Measurements from ENCODE around the gene SEBOX. TPM values are rescaled to one million over a fixed set of nuclear protein-coding genes. Genes with fewer than 3 reads are reported as not detected.
A peak's percentile ranks its signal among the peaks of the same experiment; 100 is the strongest.
"Not testable (repeated sequence)": the region's sequence is repeated elsewhere in the genome, so short reads cannot be mapped to it uniquely, and the experiment has no call there.

The SEBOX gene
- total RNA-seq, 2 donors from 2014 or later = not detected

GRCh38 chr17:28348979-28349378, 16.0 kb downstream of the SEBOX start:
- Mint-ChIP-seq H3K4me1 (ENCODE audit: low read depth) (no peaks in the 10 kb centered on the region), H3K27ac (no peak overlapping the region), H3K27me3 (ENCODE audit: low read depth) (no peaks in the 10 kb centered on the region), H3K36me3 (ENCODE audit: insufficient read depth in 2 of 2) (peaks cover 3 to 9% of the 10 kb centered on the region in 2 donors), H3K9me3 (no peaks in the 10 kb centered on the region), H3K4me3 (no peak overlapping the region)
- DNase-seq (no peak), ATAC-seq (replicated peaks in 1 of 2) (no peak)

- no peak overlapping the region for H3K4me3 Mint-ChIP-seq
- no peak overlapping the region for H3K27ac Mint-ChIP-seq
- peaks cover 4% of the 10 kb centered on the region for H3K4me1 Mint-ChIP-seq (ENCODE audit: low read depth)
- no peak for ATAC-seq (replicated peaks in 1 of 2)
- peaks cover 1 to 9% of the 10 kb centered on the region in 2 donors for H3K36me3 Mint-ChIP-seq (ENCODE audit: insufficient read depth in 2 of 2)
- H3K27me3 Mint-ChIP-seq (ENCODE audit: low read depth) = no peaks in the 10 kb centered on the region
- DNase-seq = no peak
- no peaks in the 10 kb centered on the region for H3K9me3 Mint-ChIP-seq
Measured at GRCh38 chr17:28347261-28347891, 17.6 kb downstream of the SEBOX start.

GRCh38 chr17:28346746-28347246, 18.2 kb downstream of the SEBOX start:
- Mint-ChIP-seq H3K9me3 (no peaks in the 10 kb centered on the region), H3K27me3 (ENCODE audit: low read depth) (no peaks in the 10 kb centered on the region), H3K27ac (no peak overlapping the region), H3K4me3 (no peak overlapping the region), H3K36me3 (ENCODE audit: insufficient read depth in 2 of 2) (peaks cover 1 to 9% of the 10 kb centered on the region in 2 donors), H3K4me1 (ENCODE audit: low read depth) (peaks cover 4% of the 10 kb centered on the region)
- no peak for DNase-seq
- ATAC-seq (replicated peaks in 1 of 2) = no peak

GRCh38 chr17:28346199-28346580, 18.8 kb downstream of the SEBOX start:
- H3K27me3 Mint-ChIP-seq (ENCODE audit: low read depth) = no peaks in the 10 kb centered on the region
- DNase-seq (no peak), ATAC-seq (replicated peaks in 1 of 2) (no peak)
- H3K36me3 Mint-ChIP-seq (ENCODE audit: insufficient read depth in 2 of 2) = peaks cover 1 to 9% of the 10 kb centered on the region in 2 donors
- peaks cover 4% of the 10 kb centered on the region for H3K4me1 Mint-ChIP-seq (ENCODE audit: low read depth)
- H3K4me3 Mint-ChIP-seq = no peak overlapping the region
- H3K9me3 Mint-ChIP-seq = no peaks in the 10 kb centered on the region
- H3K27ac Mint-ChIP-seq = peak overlapping the region; percentile 22

- DNase-seq = no peak
- no peak overlapping the region for H3K4me3 Mint-ChIP-seq
- no peak overlapping the region for H3K27ac Mint-ChIP-seq
- no peak for ATAC-seq (replicated peaks in 1 of 2)
- H3K4me1 Mint-ChIP-seq (ENCODE audit: low read depth) = peaks cover 4% of the 10 kb centered on the region
- no peaks in the 10 kb centered on the region for H3K9me3 Mint-ChIP-seq
- no peaks in the 10 kb centered on the region for H3K27me3 Mint-ChIP-seq (ENCODE audit: low read depth)
- H3K36me3 Mint-ChIP-seq (ENCODE audit: insufficient read depth in 2 of 2) = peaks cover 0 to 7% of the 10 kb centered on the region in 2 donors
Measured at GRCh38 chr17:28345419-28346198, 19.4 kb downstream of the SEBOX start.

- H3K4me1 Mint-ChIP-seq (ENCODE audit: low read depth) = peaks cover 4% of the 10 kb centered on the region
- no peak overlapping the region for H3K27ac Mint-ChIP-seq
- DNase-seq (no peak), ATAC-seq (replicated peaks in 1 of 2) (peak in 1 of 2 donors; percentile 12)
- H3K9me3 Mint-ChIP-seq = no peaks in the 10 kb centered on the region
- H3K36me3 Mint-ChIP-seq (ENCODE audit: insufficient read depth in 2 of 2) = peaks cover 0 to 5% of the 10 kb centered on the region in 2 donors
- no peak overlapping the region for H3K4me3 Mint-ChIP-seq
- no peaks in the 10 kb centered on the region for H3K27me3 Mint-ChIP-seq (ENCODE audit: low read depth)
Measured at GRCh38 chr17:28344435-28344901, 20.5 kb downstream of the SEBOX start.

GRCh38 chr17:28344011-28344410, 21.0 kb downstream of the SEBOX start:
- H3K4me3 Mint-ChIP-seq = no peak overlapping the region
- H3K27me3 Mint-ChIP-seq (ENCODE audit: low read depth) = no peaks in the 10 kb centered on the region
- H3K9me3 Mint-ChIP-seq = no peaks in the 10 kb centered on the region
- no peak overlapping the region for H3K27ac Mint-ChIP-seq
- no peak for DNase-seq
- H3K36me3 Mint-ChIP-seq (ENCODE audit: insufficient read depth in 2 of 2) = peaks cover 0 to 5% of the 10 kb centered on the region in 2 donors
- peaks cover 4% of the 10 kb centered on the region for H3K4me1 Mint-ChIP-seq (ENCODE audit: low read depth)
- ATAC-seq (replicated peaks in 1 of 2) = no peak

GRCh38 chr17:28343491-28343932, 21.5 kb downstream of the SEBOX start:
- H3K9me3 Mint-ChIP-seq = no peaks in the 10 kb centered on the region
- H3K27ac Mint-ChIP-seq = no peak overlapping the region
- DNase-seq = no peak
- no peaks in the 10 kb centered on the region for H3K27me3 Mint-ChIP-seq (ENCODE audit: low read depth)
- H3K4me1 Mint-ChIP-seq (ENCODE audit: low read depth) = peaks cover 5% of the 10 kb centered on the region
- H3K36me3 Mint-ChIP-seq (ENCODE audit: insufficient read depth in 2 of 2) = peaks cover 0 to 5% of the 10 kb centered on the region in 2 donors
- no peak for ATAC-seq (replicated peaks in 1 of 2)
- no peak overlapping the region for H3K4me3 Mint-ChIP-seq

GRCh38 chr17:28342313-28342712, 22.7 kb downstream of the SEBOX start:
- Mint-ChIP-seq H3K4me1 (ENCODE audit: low read depth) (peaks cover 17% of the 10 kb centered on the region), H3K27me3 (ENCODE audit: low read depth) (no peaks in the 10 kb centered on the region), H3K4me3 (no peak overlapping the region), H3K9me3 (no peaks in the 10 kb centered on the region), H3K36me3 (ENCODE audit: insufficient read depth in 2 of 2) (peaks cover 0 to 3% of the 10 kb centered on the region in 2 donors), H3K27ac (peak overlapping the region; percentile 16)
- ATAC-seq (replicated peaks in 1 of 2) (no peak), DNase-seq (no peak)

GRCh38 chr17:28341516-28341915, 23.5 kb downstream of the SEBOX start:
- peaks cover 0 to 3% of the 10 kb centered on the region in 2 donors for H3K36me3 Mint-ChIP-seq (ENCODE audit: insufficient read depth in 2 of 2)
- no peak for DNase-seq
- H3K9me3 Mint-ChIP-seq = no peaks in the 10 kb centered on the region
- H3K27me3 Mint-ChIP-seq (ENCODE audit: low read depth) = no peaks in the 10 kb centered on the region
- peaks cover 25% of the 10 kb centered on the region for H3K4me1 Mint-ChIP-seq (ENCODE audit: low read depth)
- ATAC-seq (replicated peaks in 1 of 2) = no peak
- H3K4me3 Mint-ChIP-seq = no peak overlapping the region
- H3K27ac Mint-ChIP-seq = no peak overlapping the region

- no peak overlapping the region for H3K4me3 Mint-ChIP-seq
Measured at GRCh38 chr17:28340374-28340773, 24.6 kb downstream of the SEBOX start.

GRCh38 chr17:28339431-28339830, 25.6 kb downstream of the SEBOX start:
- Mint-ChIP-seq H3K27ac (no peak overlapping the region), H3K4me3 (no peak overlapping the region), H3K36me3 (ENCODE audit: insufficient read depth in 2 of 2) (no peaks in the 10 kb centered on the region), H3K9me3 (no peaks in the 10 kb centered on the region), H3K27me3 (ENCODE audit: low read depth) (no peaks in the 10 kb centered on the region), H3K4me1 (ENCODE audit: low read depth) (peaks cover 31% of the 10 kb centered on the region)
- DNase-seq (no peak), ATAC-seq (replicated peaks in 1 of 2) (no peak)

More at GRCh38 chr17:28340374-28340773, 24.6 kb downstream of the SEBOX start:
- H3K27me3 Mint-ChIP-seq (ENCODE audit: low read depth) = no peaks in the 10 kb centered on the region
- H3K4me1 Mint-ChIP-seq (ENCODE audit: low read depth) = peaks cover 25% of the 10 kb centered on the region
- no peaks in the 10 kb centered on the region for H3K36me3 Mint-ChIP-seq (ENCODE audit: insufficient read depth in 2 of 2)
- ATAC-seq (replicated peaks in 1 of 2) (no peak), DNase-seq (no peak)
- peak overlapping the region; percentile 74 for H3K27ac Mint-ChIP-seq
- H3K9me3 Mint-ChIP-seq = no peaks in the 10 kb centered on the region

- H3K4me3 Mint-ChIP-seq; H3K36me3 Mint-ChIP-seq (ENCODE audit: insufficient read depth in 2 of 2); DNase-seq: not testable (repeated sequence)
Measured at GRCh38 chr17:28338769-28339212, 26.2 kb downstream of the SEBOX start.

More at GRCh38 chr17:28338769-28339212, 26.2 kb downstream of the SEBOX start:
- H3K27me3 Mint-ChIP-seq (ENCODE audit: low read depth); ATAC-seq (replicated peaks in 1 of 2); H3K9me3 Mint-ChIP-seq; H3K27ac Mint-ChIP-seq: not testable (repeated sequence)
- peaks cover 36% of the 10 kb centered on the region for H3K4me1 Mint-ChIP-seq (ENCODE audit: low read depth)
